T-helper 2 cell treated with Interferon-gamma antibody and Interleukin-4, amounts not matched to agents 100 ng/mL and 5 ng/mL, for 36 hours (primary cell): ENCODE results near the gene KNDC1. TPM values are rescaled to one million over a fixed set of nuclear protein-coding genes. Genes with fewer than 3 reads are reported as not detected.
"Not testable (repeated sequence)": the region's sequence is repeated elsewhere in the genome, so short reads cannot be mapped to it uniquely, and the experiment has no call there.

Experiments
- intact Hi-C: fragments of 100-400 bp; cut with micrococcal nuclease; formaldehyde crosslinking; loops from one replicate; pipeline ENCODE4 v1.15.1; 2023
- total RNA-seq: library from RNA; stranded (reverse); gene quantifications from 2 replicates; pipeline ENCODE4 v1.2.3, GENCODE V29; 2022

KNDC1 gene
- total RNA-seq, 1 donor from 2014 or later: 0.57 TPM

- intact Hi-C loops: no loop called here
Observed at GRCh38 chr10:133161486-133162109, 1.6 kb downstream of the KNDC1 start.

DNA sequence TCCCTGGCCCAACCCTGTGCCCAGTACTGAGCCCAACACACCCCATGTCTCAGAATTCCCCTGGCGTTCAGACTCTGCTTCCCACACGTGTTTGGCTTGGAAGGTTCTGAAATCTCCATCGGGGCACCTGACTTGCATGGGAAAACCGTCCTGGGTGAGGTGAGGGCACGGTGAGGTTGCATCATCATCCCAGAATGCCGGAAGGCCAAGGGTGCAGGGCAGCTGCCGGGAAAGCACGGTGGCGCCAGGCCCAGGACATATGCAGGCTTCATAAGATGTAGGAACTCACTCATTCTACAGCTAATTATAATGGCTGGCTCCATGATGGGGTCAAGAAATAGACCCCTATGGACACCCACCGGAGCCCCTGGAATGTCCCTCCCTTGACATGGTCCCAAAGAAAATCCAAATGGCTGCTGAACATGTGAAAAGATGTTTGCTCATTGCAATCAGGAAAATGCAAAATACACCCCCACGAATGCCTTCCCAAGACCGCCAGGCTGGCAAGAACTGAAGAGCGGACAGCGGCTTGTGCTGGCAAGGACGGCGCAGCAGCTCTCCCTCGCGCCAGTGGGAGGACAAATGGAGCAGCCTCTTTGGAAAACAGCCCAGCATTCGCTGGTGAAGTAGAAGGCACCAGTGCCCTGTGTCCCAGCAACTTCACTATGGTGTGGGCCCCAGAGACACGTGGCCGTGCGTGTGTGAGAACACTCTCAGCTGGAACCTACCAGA lies 2.3 kb downstream of the KNDC1 start:
- intact Hi-C loops: no loop called here

DNA sequence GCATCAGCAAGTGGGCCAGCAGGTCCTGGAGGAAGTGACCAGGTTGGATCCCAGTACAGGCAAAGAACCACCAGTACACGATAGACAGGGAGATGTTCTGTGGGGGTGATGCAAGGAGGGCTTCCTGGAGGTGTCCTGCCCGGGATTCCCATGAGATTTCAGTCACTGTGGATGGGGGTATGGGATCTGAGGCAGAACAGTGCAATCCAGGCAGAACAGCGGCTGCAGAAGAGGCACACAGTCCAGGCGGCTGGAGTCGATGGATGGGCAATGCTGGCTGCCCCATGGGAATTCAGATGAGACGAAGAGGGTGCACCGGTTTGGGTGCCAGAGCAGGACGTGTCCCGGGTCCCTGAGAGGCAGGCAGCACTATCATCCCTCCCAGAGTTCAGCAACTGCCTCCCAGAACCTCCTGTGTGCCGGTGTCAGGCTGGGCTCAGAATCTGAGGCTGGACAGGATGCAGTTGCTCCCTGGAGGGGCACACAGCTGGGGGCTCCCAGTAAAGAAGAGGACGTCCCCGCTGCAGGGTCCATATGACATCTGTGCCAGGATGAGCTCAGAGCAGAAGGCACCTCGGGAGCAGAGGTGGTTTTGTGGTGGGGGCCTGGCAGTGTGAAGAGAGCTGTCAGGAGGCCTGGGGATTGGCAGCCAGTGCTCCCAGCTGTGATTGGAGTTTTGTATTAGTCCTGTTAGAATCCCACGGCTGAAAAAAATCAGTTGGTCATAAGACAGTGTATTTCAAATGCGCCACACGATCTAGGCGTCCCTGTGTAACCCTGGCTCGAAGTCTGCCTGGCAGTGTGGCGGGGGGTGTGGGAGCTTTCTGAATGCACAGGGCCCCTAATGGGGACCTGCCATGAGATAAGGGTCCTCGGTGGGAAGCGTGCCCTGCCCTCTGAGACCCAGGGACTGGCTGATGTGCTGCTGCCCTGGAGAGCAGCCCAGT lies 3.2 kb downstream of the KNDC1 start:
- intact Hi-C loops: no loop called here

- intact Hi-C loops: no loop called here
Observed at GRCh38 chr10:133163889-133164815, 4.1 kb downstream of the KNDC1 start.

- intact Hi-C loops: no loop called here
Observed at GRCh38 chr10:133164816-133165555, 5.0 kb downstream of the KNDC1 start.

DNA sequence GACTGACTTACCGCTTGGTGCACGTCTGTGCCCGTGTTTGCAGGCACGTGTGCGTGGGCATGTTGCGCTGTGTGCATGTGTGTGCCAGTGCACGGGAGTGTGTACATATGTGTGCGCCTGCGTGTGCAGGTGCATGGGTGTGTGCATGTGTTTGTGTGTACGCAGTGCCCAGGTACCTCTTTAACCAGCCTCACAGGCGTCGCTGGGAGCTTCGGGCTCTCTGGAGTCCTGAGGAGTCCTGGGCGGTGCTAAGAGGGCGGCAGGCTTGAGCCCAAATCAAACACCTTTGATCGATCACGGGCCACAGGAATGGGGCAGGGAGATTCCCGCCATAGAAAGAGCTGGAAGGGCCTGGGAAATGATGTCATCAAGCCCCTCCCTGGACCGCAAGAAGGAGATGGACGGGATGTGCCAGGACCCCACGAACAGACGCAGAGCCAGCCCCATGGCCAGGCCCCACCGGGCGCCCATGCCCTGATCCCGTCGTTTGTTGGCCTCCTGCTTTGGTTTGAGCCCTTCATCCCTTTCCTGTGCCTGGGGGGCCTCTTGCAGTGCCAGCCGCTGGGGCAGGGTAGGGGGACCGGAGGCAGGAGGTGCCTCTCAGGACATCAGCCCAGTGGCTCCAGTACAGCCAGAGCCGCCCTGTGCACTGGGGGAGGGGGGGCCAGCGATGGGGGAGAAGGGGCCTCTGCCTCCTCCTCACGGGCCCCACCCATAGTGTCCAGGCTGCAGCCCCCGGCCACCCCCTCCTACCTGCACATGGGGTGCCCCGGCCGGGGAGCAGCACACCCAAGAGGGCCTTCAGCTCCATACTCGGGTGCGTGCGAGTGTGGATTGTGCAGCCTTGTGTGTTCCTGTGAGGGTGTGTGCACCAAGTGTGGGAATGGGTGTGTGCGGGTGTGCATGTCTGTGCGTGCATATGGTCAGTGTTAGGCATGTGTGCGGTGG lies 5.8 kb downstream of the KNDC1 start:
- intact Hi-C loops: no loop called here

- intact Hi-C loops: no loop called here
Observed at GRCh38 chr10:133166504-133166827, 6.4 kb downstream of the KNDC1 start.

GRCh38 chr10:133166828-133167692 lies 7.0 kb downstream of the KNDC1 start:
- intact Hi-C loops: no loop called here

GRCh38 chr10:133167693-133168616 lies 7.9 kb downstream of the KNDC1 start:
- intact Hi-C loops: no loop called here

- intact Hi-C loops: no loop called here
Observed at GRCh38 chr10:133168617-133169031, 8.6 kb downstream of the KNDC1 start.

DNA sequence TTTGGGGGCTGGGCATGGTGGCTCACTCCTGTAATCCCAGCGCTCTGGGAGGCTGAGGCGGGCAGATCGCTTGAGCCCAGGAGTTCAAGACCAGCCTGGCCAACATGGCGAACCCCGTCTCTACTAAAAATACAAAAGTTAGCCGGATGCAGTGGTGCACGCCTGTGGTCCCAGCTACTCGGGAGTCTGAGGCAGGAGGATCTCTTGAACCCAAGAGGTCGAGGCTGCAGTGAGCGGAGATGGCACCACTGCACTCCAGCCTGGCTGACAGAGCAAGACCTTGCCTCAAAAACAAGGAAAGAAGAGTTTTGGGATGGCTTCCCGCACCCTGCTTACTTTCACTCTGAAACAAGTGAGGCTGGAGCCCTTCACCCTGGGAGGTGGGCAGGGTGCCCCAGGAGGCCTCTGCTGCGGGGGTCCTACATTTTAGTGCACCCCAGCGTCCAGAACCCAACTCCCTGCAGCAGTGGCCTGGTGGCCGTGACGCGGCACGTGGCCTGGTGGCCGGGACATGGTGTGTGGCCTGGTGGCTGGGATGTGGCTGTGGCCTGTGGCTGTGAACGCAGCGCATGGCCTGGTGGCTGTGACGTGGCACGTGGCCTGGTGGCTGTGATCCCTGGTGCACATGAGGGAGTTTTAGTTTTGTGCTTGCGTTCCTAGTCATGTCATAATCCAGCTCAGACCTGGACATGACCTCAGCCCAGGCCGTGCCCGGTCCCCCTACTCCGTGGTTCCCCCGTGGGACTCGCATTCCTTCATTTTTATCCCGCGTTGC lies 9.3 kb downstream of the KNDC1 start:
- intact Hi-C loops: no loop called here

DNA sequence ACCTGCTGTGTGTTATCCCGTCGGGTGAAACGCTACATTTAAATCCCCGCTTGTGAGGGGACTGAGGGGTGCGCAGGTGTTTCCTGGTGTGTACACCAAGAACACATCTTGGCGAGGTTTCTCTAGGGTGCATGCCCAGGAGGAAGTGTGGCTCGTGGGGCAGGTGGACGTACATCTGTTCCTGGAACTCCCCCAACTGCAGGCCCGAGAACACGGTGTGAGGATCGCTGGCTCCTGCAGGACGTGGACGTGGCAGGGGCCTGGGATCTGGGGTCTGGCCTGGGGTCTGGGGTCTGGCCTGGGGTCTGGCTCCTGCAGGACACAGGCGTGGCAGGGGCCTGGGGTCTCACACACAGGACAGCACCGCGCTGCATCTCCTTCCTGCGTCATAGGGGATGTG lies 10.1 kb downstream of the KNDC1 start:
- intact Hi-C loops: no loop called here

DNA sequence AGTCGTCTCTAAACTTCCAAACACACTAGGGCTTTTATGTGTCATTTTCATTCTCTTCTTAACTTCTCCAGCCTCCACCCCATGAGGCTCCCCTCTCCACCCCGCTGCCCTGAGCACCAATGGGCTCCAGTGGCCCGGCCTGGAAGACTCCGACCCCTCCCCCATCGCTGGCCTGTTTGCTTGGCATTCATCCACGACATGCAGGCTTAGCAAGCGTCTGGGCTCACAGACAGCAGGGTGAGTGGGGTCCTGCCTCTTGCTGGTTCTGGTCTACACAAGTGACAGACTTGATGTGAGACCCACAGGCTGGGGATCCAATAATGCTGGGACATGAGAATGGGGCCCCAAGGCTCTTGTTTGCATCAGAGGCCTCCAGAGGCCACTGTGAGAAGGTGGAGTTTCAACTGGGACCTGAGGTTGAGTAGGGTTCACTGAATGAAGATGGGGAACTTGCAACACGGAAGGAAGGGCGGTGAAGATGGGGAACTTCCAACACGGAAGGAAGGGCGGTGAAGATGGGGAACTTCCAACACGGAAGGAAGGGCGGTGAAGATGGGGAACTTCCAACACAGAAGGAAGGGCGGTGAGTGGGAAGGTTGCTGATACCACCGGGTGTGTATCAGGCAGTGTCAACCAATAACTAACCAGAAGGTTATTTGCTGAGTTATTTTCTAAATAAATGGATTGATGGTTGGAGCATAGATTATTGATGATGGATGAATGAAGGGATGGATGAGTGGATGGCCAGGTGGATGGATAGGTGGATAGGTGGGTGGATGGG lies 14.0 kb downstream of the KNDC1 start:
- intact Hi-C loops: no loop called here

DNA sequence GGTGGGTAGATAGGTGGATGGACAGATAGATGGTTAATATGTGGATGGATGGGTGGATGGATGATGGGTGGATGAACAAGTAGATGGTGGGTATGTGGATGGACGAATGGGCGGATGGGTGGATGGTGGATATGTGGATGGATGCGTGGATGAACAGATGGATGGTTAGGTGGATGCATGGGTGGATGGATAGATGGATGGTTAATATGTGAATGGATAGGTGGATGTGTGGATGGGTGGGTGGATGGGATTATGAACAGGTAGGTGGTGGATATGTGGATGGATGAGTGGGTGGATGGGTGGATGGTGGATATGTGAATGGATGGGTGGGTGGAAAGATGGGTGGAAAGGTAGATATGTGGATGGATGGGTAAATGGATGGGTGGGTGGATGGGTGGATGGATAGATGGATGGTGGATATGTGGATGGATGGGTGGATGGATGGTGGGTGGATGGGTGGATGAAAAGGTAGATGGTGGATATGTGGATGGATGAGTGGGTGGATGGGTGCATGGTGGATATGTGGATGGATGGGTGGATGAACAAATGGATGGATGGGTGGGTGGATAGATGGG lies 14.8 kb downstream of the KNDC1 start:
- intact Hi-C loops: no loop called here

DNA sequence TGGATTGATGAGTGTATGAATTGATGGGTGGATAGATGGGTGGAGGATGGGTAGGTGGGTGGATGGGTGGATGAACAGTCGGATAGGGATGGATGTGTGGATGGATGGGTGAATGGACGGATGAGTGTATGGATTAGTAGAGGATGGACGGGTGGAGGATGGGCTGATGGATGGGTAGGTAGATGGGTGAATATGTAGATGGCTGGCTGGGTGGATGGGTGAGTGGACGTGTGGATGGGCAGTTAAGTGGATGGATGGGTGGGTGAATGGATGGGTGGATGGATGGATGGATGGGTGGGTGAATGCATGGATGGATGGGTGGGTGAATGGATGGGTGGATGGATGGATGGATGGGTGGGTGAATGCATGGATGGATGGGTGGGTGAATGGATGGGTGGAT lies 15.6 kb downstream of the KNDC1 start:
- intact Hi-C loops: not testable (repeated sequence)
